ENCODE data around the gene EMP3.
"Not testable (repeated sequence)": the region's sequence is repeated elsewhere in the genome, so short reads cannot be mapped to it uniquely, and the experiment has no call there.

The EMP3 gene

GRCh38 chr19:48370955-48371354 lies 45.6 kb downstream of the EMP3 start:
- in situ Hi-C loops (cut with HindIII; ENCODE audit: low sequenced_read_pairs): no loop called here

- in situ Hi-C loops (cut with HindIII; ENCODE audit: low sequenced_read_pairs): no loop called here
These were observed 46.0 kb downstream of the EMP3 start for GRCh38 chr19:48371367-48371766.

GRCh38 chr19:48371771-48372170 lies 46.4 kb downstream of the EMP3 start:
- in situ Hi-C loops (cut with HindIII; ENCODE audit: low sequenced_read_pairs): not testable (repeated sequence)

GRCh38 chr19:48372904-48373303 lies 47.6 kb downstream of the EMP3 start:
- in situ Hi-C loops (cut with HindIII; ENCODE audit: low sequenced_read_pairs): no loop called here

GRCh38 chr19:48373567-48373966 lies 48.2 kb downstream of the EMP3 start:
- in situ Hi-C loops (cut with HindIII; ENCODE audit: low sequenced_read_pairs): no loop called here

- in situ Hi-C loops (cut with HindIII; ENCODE audit: low sequenced_read_pairs): no loop called here
These were observed 52.8 kb downstream of the EMP3 start for GRCh38 chr19:48378194-48378570.

GRCh38 chr19:48379058-48379457 lies 53.7 kb downstream of the EMP3 start:
- in situ Hi-C loops (cut with HindIII; ENCODE audit: low sequenced_read_pairs): no loop called here

Data from DLD1 (cell line).